H9 (cell line): ENCODE data around the gene DDX19B. TPM values are rescaled to one million over a fixed set of nuclear protein-coding genes. Genes with fewer than 3 reads are reported as not detected.
A peak's percentile ranks its signal among the peaks of the same experiment; 100 is the strongest.
"Not testable (repeated sequence)": the region's sequence is repeated elsewhere in the genome, so short reads cannot be mapped to it uniquely, and the experiment has no call there.

ENCODE experiments used
- DNase-seq: peaks from one replicate; pipeline ENCODE4 v3.0.0-alpha.2; 2017
- H2AFZ ChIP-seq: one replicate; pipeline ENCODE4 v1.6.1; 2013; ENCODE audit warnings: mild to moderate bottlenecking, low read length, control low read depth, moderate library complexity
- H2AK5ac ChIP-seq: 2 replicates; pipeline ENCODE4 v1.6.1; 2013; ENCODE audit warnings: low read length, control low read depth, mixed read lengths; ENCODE audit not compliant: insufficient read length
- H2BK120ac ChIP-seq: one replicate; pipeline ENCODE4 v1.6.1; 2013; ENCODE audit warnings: low read depth, mild to moderate bottlenecking, low read length, control low read depth, inconsistent platforms; ENCODE audit not compliant: poor library complexity, severe bottlenecking
- H2BK12ac ChIP-seq: 2 replicates; pipeline ENCODE4 v1.6.1; 2013; ENCODE audit warnings: low read length, control low read depth, mixed read lengths, low read depth; ENCODE audit not compliant: insufficient read length
- H2BK15ac ChIP-seq: 2 replicates; pipeline ENCODE4 v1.6.1; 2013; ENCODE audit warnings: low read depth, low read length, control low read depth
- H2BK20ac ChIP-seq: one replicate; pipeline ENCODE4 v1.6.1; 2013; ENCODE audit warnings: low read depth, mild to moderate bottlenecking, low read length, control low read depth, inconsistent platforms; ENCODE audit not compliant: poor library complexity, severe bottlenecking
- H2BK5ac ChIP-seq: 2 replicates; pipeline ENCODE4 v1.6.1; 2013; ENCODE audit warnings: low read length, control low read depth, mixed read lengths; ENCODE audit not compliant: insufficient read length
- H3K14ac ChIP-seq: 2 replicates; pipeline ENCODE4 v1.6.1; 2013; ENCODE audit warnings: low read length, control low read depth; ENCODE audit not compliant: insufficient read depth
- H3K18ac ChIP-seq: 2 replicates; pipeline ENCODE4 v1.6.1; 2013; ENCODE audit warnings: low read depth, mild to moderate bottlenecking, mixed read lengths, low read length, control low read depth; ENCODE audit not compliant: insufficient read length
- H3K23ac ChIP-seq: 2 replicates; pipeline ENCODE4 v1.6.1; 2013; ENCODE audit warnings: low read length, control low read depth, mixed read lengths, low read depth; ENCODE audit not compliant: insufficient read length
- H3K23me2 ChIP-seq: 2 replicates; pipeline ENCODE4 v1.6.1; 2013; ENCODE audit warnings: low read depth, mild to moderate bottlenecking, mixed read lengths, low read length, control low read depth; ENCODE audit not compliant: insufficient read length, poor library complexity, severe bottlenecking
- H3K27ac ChIP-seq: 2 replicates; pipeline ENCODE4 v1.5.1; 2013; ENCODE audit warnings: low read length, control low read depth, mixed read lengths, low read depth; ENCODE audit not compliant: insufficient read length
- H3K27me3 ChIP-seq: 2 replicates; pipeline ENCODE4 v1.6.1; 2013; ENCODE audit warnings: low read length, control low read depth, inconsistent platforms; ENCODE audit not compliant: insufficient read depth
- H3K4ac ChIP-seq: 2 replicates; pipeline ENCODE4 v1.6.1; 2013; ENCODE audit warnings: low read depth, mild to moderate bottlenecking, control low read depth, inconsistent platforms, low read length, moderate library complexity
- H3K4me1 ChIP-seq: 2 replicates; pipeline ENCODE4 v1.6.1; 2013; ENCODE audit warnings: low read length, control low read depth, inconsistent platforms; ENCODE audit not compliant: insufficient read depth
- H3K4me2 ChIP-seq: 2 replicates; pipeline ENCODE4 v1.6.1; 2013; ENCODE audit warnings: low read length, control low read depth, mixed read lengths; ENCODE audit not compliant: insufficient read length, insufficient read depth
- H3K56ac ChIP-seq: 2 replicates; pipeline ENCODE4 v1.6.1; 2013; ENCODE audit warnings: low read depth, mild to moderate bottlenecking, mixed read lengths, low read length, control low read depth; ENCODE audit not compliant: insufficient read length
- H3K79me1 ChIP-seq: 2 replicates; pipeline ENCODE4 v1.6.1; 2013; ENCODE audit warnings: low read depth, mild to moderate bottlenecking, moderate library complexity, low read length, control low read depth, inconsistent platforms; ENCODE audit not compliant: insufficient read depth, poor library complexity, severe bottlenecking
- H3K79me2 ChIP-seq: 2 replicates; pipeline ENCODE4 v1.6.1; 2013; ENCODE audit warnings: low read length, control low read depth, inconsistent platforms; ENCODE audit not compliant: insufficient read depth
- H3K9ac ChIP-seq: 2 replicates; pipeline ENCODE4 v1.6.1; 2013; ENCODE audit warnings: low read length, control low read depth, mixed read lengths; ENCODE audit not compliant: insufficient read length; ENCODE audit errors: extremely low read depth
- H3K9me3 ChIP-seq: one replicate; pipeline ENCODE4 v1.6.1; 2013; ENCODE audit warnings: low read depth, low read length, inconsistent platforms; ENCODE audit not compliant: control insufficient read depth
- H3T11ph ChIP-seq: one replicate; pipeline ENCODE4 v1.6.1; 2013; ENCODE audit warnings: mild to moderate bottlenecking, low read length, control low read depth, inconsistent platforms
- H4K20me1 ChIP-seq: one replicate; pipeline ENCODE4 v1.6.1; 2013; ENCODE audit not compliant: control insufficient read depth, insufficient read length, insufficient read depth
- H4K5ac ChIP-seq: 2 replicates; pipeline ENCODE4 v1.6.1; 2013; ENCODE audit warnings: low read depth, mild to moderate bottlenecking, mixed read lengths, low read length, control low read depth; ENCODE audit not compliant: insufficient read length
- H4K8ac ChIP-seq: replicated peaks from 2 replicates; pipeline ENCODE4 v1.6.1; 2013; ENCODE audit warnings: low read length, control low read depth, mixed read lengths, low read depth; ENCODE audit not compliant: insufficient read length
- H4K91ac ChIP-seq: 2 replicates; pipeline ENCODE4 v1.6.1; 2013; ENCODE audit warnings: low read depth, mild to moderate bottlenecking, moderate library complexity, mixed read lengths, low read length, control low read depth; ENCODE audit not compliant: insufficient read length
- H3K27ac Mint-ChIP-seq, 3 experiments: 2 replicates in 2 of 3; 3 replicates in 1 of 3; pipeline ENCODE4 v1.8.0; 2020 to 2021; ENCODE audit warnings: mixed read lengths in 3 of 3, mild to moderate bottlenecking in 1 of 3, moderate library complexity in 1 of 3
- H3K27me3 Mint-ChIP-seq: 2 replicates; pipeline ENCODE4 v1.8.0; 2021; ENCODE audit warnings: low read depth, mild to moderate bottlenecking, moderate library complexity, mixed read lengths
- H3K36me3 Mint-ChIP-seq, 3 experiments: 2 replicates in 2 of 3; 3 replicates in 1 of 3; pipeline ENCODE4 v1.8.0; 2020 to 2021; ENCODE audit warnings: low read depth in 3 of 3, mixed read lengths in 3 of 3; ENCODE audit not compliant: insufficient read depth in 1 of 3
- H3K4me1 Mint-ChIP-seq, 2 experiments: 2 replicates each; pipeline ENCODE4 v1.8.0; 2020; ENCODE audit warnings: mixed read lengths in 2 of 2
- H3K4me3 Mint-ChIP-seq, 2 experiments: 2 replicates in 1 of 2; 3 replicates in 1 of 2; pipeline ENCODE4 v1.8.0; 2020 to 2021; ENCODE audit warnings: mild to moderate bottlenecking in 2 of 2, mixed read lengths in 2 of 2, moderate library complexity in 1 of 2
- H3K9me3 Mint-ChIP-seq, 2 experiments: 2 replicates in 1 of 2; 3 replicates in 1 of 2; pipeline ENCODE4 v1.8.0; 2020; ENCODE audit warnings: mild to moderate bottlenecking in 2 of 2, mixed read lengths in 2 of 2, moderate library complexity in 1 of 2
- CTCF ChIP-seq: fragments of 200-600 bp; sonication (generic); conservative IDR thresholded peaks from 3 replicates; pipeline ENCODE4 v1.8.0; 2021; ENCODE audit warnings: antibody characterized with exemption, mild to moderate bottlenecking
- WGBS: extraction: QIAGEN DNeasy Blood & Tissue Kit; methylation state at CpG from one replicate; pipeline ENCODE4 v1.1.7; 2013; ENCODE audit warnings: missing lambda C conversion rate, low lambda C conversion rate, mixed read lengths; ENCODE audit not compliant: insufficient read length; ENCODE audit errors: extremely low coverage; 5-methylcytosine and 5-hydroxymethylcytosine counted together
- total RNA-seq: library from RNA; stranded (reverse); gene quantifications from 2 replicates; pipeline ENCODE4 v1.2.1, GENCODE V29; 2021

DDX19B gene
- total RNA-seq, 1 experiment from 2014 or later = 47.3 TPM

GRCh38 chr16:70267516-70267915, 31.5 kb upstream of the DDX19B start:
- H3T11ph ChIP-seq = no peak overlapping the region
- no peak overlapping the region for H3K4ac ChIP-seq
- H3K14ac ChIP-seq = no peak overlapping the region
- H3K56ac ChIP-seq = no peak overlapping the region
- H2AFZ ChIP-seq = no peak overlapping the region
- H3K4me1 ChIP-seq = no peaks in the 10 kb centered on the region
- H4K20me1 ChIP-seq = no peaks in the 10 kb centered on the region
- H3K23me2 ChIP-seq = no peaks in the 10 kb centered on the region
- H4K5ac ChIP-seq = no peak overlapping the region
- H3K9me3 Mint-ChIP-seq = no peaks in the 10 kb centered on the region
- no peak overlapping the region for H4K91ac ChIP-seq
- H3K27me3 ChIP-seq = no peaks in the 10 kb centered on the region
- no peak overlapping the region for H2BK20ac ChIP-seq
- H2BK12ac ChIP-seq = no peak overlapping the region
- DNase-seq = peak; percentile 72
- H3K79me2 ChIP-seq = no peaks in the 10 kb centered on the region
- H3K27me3 Mint-ChIP-seq = no peaks in the 10 kb centered on the region
- peaks cover 67 to 91% (median 90%) of the 10 kb centered on the region in 3 experiments for H3K36me3 Mint-ChIP-seq
- peak; percentile 77 for TF ChIP-seq CTCF
- no CpG with 5 or more reads among the region's 6 CpGs for WGBS
- no peak overlapping the region for H4K8ac ChIP-seq
- H2BK120ac ChIP-seq = no peak overlapping the region
- H3K79me1 ChIP-seq = peaks cover 3% of the 10 kb centered on the region
- H2BK5ac ChIP-seq = no peak overlapping the region
- H2BK15ac ChIP-seq = no peak overlapping the region
- no peaks in the 10 kb centered on the region for H3K9me3 ChIP-seq
- H2AK5ac ChIP-seq = no peak overlapping the region
- no peak overlapping the region for H3K27ac ChIP-seq
- H3K23ac ChIP-seq = no peak overlapping the region
- no peak overlapping the region for H3K4me2 ChIP-seq
- H3K18ac ChIP-seq = no peak overlapping the region
- H3K4me1 Mint-ChIP-seq = no peaks in the 10 kb centered on the region
- H3K27ac Mint-ChIP-seq = peak overlapping the region in 2 of 3 experiments; percentile 72 to 86; a peak in 4 of 7 replicates
- no peak overlapping the region for H3K4me3 Mint-ChIP-seq
- H3K9ac ChIP-seq = no peak overlapping the region

- not testable (repeated sequence) for H3K27me3 ChIP-seq, H4K20me1 ChIP-seq, H4K5ac ChIP-seq, H3K56ac ChIP-seq, H3K23me2 ChIP-seq, H2BK15ac ChIP-seq, H3K4me1 ChIP-seq, H2BK5ac ChIP-seq, H3K9ac ChIP-seq, H3T11ph ChIP-seq, H2AFZ ChIP-seq, H3K4me3 Mint-ChIP-seq, H3K4me1 Mint-ChIP-seq, DNase-seq, H2AK5ac ChIP-seq, H3K23ac ChIP-seq, H2BK120ac ChIP-seq, H2BK12ac ChIP-seq, H3K9me3 Mint-ChIP-seq, H3K27me3 Mint-ChIP-seq, H3K27ac ChIP-seq, H3K4me2 ChIP-seq, H3K9me3 ChIP-seq, H4K8ac ChIP-seq, H3K4ac ChIP-seq, H4K91ac ChIP-seq, H2BK20ac ChIP-seq, H3K18ac ChIP-seq, H3K79me2 ChIP-seq, H3K14ac ChIP-seq, H3K79me1 ChIP-seq
- Mint-ChIP-seq H3K36me3 (peaks cover 68 to 92% (median 91%) of the 10 kb centered on the region in 3 experiments), H3K27ac (peak overlapping the region in 2 of 3 experiments; percentile 72 to 86; a peak in 4 of 7 replicates)
- WGBS = no CpG with 5 or more reads among the region's 10 CpGs
Observed at GRCh38 chr16:70267922-70268321, 31.1 kb upstream of the DDX19B start.
